ENCODE results near the gene MNX1. TPM values are rescaled to one million over a fixed set of nuclear protein-coding genes. Genes with fewer than 3 reads are reported as not detected.

Gene MNX1
- total and polyA plus RNA-seq, 9 of the 15 experiments (the other 6 are each of a cell fraction or from before 2014, with no cell fraction given), result 0.15 to 8.0 (median 1.4) TPM

DNA sequence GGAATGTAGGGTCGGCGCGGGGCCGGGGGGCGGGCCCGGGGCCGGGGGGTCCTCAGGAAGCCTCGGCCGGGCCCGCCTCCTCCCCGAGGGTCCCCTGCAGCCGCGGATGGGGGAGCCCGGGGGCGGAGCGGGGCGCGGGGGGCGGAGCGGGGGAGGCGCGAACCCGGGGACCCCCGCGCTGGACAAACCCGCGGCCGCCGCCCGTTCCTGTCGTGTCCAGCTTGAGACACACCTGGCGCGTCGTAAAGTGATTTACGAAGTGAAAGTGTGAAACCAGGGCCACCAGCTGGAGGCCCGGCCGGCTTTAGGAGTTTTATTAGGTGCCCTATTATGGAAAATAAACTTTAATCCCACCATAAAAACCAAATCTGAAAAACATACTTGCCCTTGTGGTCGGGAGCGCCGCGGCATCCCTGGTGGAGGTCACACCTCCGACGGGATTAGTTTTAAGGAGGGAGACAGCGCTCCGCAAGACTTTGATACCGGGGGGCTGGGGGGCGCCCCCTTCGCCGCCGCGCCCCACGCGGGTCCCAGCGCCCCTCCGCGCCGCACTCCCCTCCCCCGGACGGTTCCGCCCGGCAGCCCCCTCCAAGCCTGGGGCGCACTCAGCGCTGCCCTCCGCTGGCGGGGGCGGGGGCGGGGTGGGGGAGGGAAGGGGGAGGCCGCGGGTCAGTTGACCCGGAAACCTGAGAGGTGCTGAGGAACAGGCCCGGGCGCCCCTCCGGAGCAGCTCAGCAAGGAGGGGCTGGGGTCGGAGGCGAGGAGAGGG, 10.3 kb downstream of the MNX1 start (continued):
- TF ChIP-seq ZMIZ1 (IDR thresholded peaks at IDR 0.05; ENCODE audit: low read depth in 2 of 2, low read length in 2 of 2) (no peak), MAZ (CRISPR knock-in tag; conservative IDR thresholded peaks at IDR 0.05 in 1 of 2, IDR thresholded peaks at IDR 0.05 in 1 of 2) (peak; percentile 28 to 49; a peak in 2 of 4 replicates), EHMT2 (IDR thresholded peaks at IDR 0.05) (no peak), FOXK2 (conservative IDR thresholded peaks at IDR 0.05 in 1 of 2, IDR thresholded peaks at IDR 0.05 in 1 of 2; ENCODE audit: low read depth in 2 of 2) (no peak), FOXJ2 (tag; IDR thresholded peaks at IDR 0.05) (no peak), HDGF (IDR thresholded peaks at IDR 0.05) (no peak), EZH2 (IDR thresholded peaks at IDR 0.05; ENCODE audit: borderline replicate concordance, low read depth, low read length) (no peak), ZNF511 (CRISPR knock-in tag; IDR thresholded peaks at IDR 0.05) (peak; percentile 80), POLR2AphosphoS2 (IDR thresholded peaks at IDR 0.05; ENCODE audit: low read length) (no peak), CREB1 (IDR thresholded peaks at IDR 0.05) (no peak), CREB1 (CRISPR knock-in tag; IDR thresholded peaks at IDR 0.05) (no peak)
- TF ChIP-seq, protein P1, sequence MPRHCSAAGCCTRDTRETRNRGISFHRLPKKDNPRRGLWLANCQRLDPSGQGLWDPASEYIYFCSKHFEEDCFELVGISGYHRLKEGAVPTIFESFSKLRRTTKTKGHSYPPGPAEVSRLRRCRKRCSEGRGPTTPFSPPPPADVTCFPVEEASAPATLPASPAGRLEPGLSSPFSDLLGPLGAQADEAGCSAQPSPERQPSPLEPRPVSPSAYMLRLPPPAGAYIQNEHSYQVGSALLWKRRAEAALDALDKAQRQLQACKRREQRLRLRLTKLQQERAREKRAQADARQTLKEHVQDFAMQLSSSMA (CRISPR knock-in tag; IDR thresholded peaks at IDR 0.05), result no peak
- TF ChIP-seq, protein P2, sequence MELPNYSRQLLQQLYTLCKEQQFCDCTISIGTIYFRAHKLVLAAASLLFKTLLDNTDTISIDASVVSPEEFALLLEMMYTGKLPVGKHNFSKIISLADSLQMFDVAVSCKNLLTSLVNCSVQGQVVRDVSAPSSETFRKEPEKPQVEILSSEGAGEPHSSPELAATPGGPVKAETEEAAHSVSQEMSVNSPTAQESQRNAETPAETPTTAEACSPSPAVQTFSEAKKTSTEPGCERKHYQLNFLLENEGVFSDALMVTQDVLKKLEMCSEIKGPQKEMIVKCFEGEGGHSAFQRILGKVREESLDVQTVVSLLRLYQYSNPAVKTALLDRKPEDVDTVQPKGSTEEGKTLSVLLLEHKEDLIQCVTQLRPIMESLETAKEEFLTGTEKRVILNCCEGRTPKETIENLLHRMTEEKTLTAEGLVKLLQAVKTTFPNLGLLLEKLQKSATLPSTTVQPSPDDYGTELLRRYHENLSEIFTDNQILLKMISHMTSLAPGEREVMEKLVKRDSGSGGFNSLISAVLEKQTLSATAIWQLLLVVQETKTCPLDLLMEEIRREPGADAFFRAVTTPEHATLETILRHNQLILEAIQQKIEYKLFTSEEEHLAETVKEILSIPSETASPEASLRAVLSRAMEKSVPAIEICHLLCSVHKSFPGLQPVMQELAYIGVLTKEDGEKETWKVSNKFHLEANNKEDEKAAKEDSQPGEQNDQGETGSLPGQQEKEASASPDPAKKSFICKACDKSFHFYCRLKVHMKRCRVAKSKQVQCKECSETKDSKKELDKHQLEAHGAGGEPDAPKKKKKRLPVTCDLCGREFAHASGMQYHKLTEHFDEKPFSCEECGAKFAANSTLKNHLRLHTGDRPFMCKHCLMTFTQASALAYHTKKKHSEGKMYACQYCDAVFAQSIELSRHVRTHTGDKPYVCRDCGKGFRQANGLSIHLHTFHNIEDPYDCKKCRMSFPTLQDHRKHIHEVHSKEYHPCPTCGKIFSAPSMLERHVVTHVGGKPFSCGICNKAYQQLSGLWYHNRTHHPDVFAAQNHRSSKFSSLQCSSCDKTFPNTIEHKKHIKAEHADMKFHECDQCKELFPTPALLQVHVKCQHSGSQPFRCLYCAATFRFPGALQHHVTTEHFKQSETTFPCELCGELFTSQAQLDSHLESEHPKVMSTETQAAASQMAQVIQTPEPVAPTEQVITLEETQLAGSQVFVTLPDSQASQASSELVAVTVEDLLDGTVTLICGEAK (IDR thresholded peaks at IDR 0.05), result no peak
- TF ChIP-seq, protein P2 (CRISPR knock-in tag; IDR thresholded peaks at IDR 0.05), result no peak
